ENCODE measurements around the gene MAD1L1.

MAD1L1 gene

DNA sequence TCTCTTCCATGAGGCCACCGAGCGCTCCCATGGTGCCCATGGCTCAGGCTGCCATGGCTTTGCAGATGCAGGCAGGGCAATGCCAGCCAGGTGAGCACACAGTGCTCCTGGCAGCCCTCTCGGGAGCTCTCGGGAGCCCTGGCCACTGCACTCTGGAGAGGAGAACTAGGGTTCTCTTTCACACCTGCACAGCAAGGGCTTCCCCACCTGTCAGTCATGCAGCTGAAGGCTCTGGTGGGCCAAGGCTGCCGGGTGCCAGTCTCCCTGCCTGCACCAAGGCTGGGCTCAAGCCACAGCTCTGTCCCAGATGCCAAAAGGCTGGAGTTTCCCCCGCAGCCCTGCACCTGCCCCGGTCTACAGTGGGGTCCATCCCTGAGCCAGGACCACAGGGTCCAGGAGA, 41.9 kb upstream of the MAD1L1 start:
- TF ChIP-seq TOX (CRISPR knock-in tag; IDR thresholded peaks at IDR 0.05; ENCODE audit: borderline replicate concordance) (no peak), PPARA (CRISPR knock-in tag; IDR thresholded peaks at IDR 0.05; ENCODE audit: borderline replicate concordance) (no peak), OSR1 (CRISPR knock-in tag; IDR thresholded peaks at IDR 0.05) (no peak), ZFP30 (CRISPR knock-in tag; IDR thresholded peaks at IDR 0.05) (no peak), RARB (CRISPR knock-in tag; IDR thresholded peaks at IDR 0.05) (no peak), ESRRG (CRISPR knock-in tag; IDR thresholded peaks at IDR 0.05) (no peak), ZFP3 (CRISPR knock-in tag; IDR thresholded peaks at IDR 0.05) (no peak), SNAI2 (CRISPR knock-in tag; IDR thresholded peaks at IDR 0.05) (no peak), ZNF70 (CRISPR knock-in tag; IDR thresholded peaks at IDR 0.05) (no peak), ISL1 (CRISPR knock-in tag; IDR thresholded peaks at IDR 0.05) (no peak), ZNF565 (CRISPR knock-in tag; conservative IDR thresholded peaks at IDR 0.05; ENCODE audit: low read depth) (no peak), ZC3H10 (CRISPR knock-in tag; IDR thresholded peaks at IDR 0.05) (no peak), TCF4 (CRISPR knock-in tag; IDR thresholded peaks at IDR 0.05; ENCODE audit: borderline replicate concordance) (no peak), CSDC2 (CRISPR knock-in tag; IDR thresholded peaks at IDR 0.05) (no peak), BACH2 (CRISPR knock-in tag; IDR thresholded peaks at IDR 0.05; ENCODE audit: borderline replicate concordance) (no peak)
- TF ChIP-seq, protein P1, sequence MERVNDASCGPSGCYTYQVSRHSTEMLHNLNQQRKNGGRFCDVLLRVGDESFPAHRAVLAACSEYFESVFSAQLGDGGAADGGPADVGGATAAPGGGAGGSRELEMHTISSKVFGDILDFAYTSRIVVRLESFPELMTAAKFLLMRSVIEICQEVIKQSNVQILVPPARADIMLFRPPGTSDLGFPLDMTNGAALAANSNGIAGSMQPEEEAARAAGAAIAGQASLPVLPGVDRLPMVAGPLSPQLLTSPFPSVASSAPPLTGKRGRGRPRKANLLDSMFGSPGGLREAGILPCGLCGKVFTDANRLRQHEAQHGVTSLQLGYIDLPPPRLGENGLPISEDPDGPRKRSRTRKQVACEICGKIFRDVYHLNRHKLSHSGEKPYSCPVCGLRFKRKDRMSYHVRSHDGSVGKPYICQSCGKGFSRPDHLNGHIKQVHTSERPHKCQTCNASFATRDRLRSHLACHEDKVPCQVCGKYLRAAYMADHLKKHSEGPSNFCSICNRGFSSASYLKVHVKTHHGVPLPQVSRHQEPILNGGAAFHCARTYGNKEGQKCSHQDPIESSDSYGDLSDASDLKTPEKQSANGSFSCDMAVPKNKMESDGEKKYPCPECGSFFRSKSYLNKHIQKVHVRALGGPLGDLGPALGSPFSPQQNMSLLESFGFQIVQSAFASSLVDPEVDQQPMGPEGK (CRISPR knock-in tag; IDR thresholded peaks at IDR 0.05; ENCODE audit: borderline replicate concordance) = no peak
- TF ChIP-seq, protein P2, sequence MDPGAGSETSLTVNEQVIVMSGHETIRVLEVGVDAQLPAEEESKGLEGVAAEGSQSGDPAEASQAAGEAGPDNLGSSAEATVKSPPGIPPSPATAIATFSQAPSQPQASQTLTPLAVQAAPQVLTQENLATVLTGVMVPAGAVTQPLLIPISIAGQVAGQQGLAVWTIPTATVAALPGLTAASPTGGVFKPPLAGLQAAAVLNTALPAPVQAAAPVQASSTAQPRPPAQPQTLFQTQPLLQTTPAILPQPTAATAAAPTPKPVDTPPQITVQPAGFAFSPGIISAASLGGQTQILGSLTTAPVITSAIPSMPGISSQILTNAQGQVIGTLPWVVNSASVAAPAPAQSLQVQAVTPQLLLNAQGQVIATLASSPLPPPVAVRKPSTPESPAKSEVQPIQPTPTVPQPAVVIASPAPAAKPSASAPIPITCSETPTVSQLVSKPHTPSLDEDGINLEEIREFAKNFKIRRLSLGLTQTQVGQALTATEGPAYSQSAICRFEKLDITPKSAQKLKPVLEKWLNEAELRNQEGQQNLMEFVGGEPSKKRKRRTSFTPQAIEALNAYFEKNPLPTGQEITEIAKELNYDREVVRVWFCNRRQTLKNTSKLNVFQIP (CRISPR knock-in tag; IDR thresholded peaks at IDR 0.05; ENCODE audit: borderline replicate concordance, low read depth) = no peak
- ATAC-seq = no peak

DNA sequence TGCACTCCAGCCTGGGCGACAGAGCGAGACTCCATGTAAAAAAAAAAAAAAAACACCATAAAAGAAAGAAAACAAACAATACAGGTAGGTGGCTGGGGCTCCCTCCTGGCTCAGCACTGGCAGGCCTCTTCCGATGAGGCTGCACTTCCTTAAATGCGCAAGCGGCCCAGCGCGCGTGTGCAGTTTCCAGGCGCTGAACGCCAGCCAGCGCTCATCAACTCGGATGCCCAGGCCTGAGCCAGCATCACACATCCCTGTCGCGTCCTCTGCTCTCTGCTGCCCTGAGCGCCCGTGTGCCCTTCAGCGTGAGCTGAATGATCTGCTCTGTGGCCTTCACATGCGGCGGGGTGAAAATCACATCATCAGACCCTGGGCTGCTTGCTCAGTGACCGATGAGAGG, 41.1 kb upstream of the MAD1L1 start:
- ATAC-seq = no peak
- TF ChIP-seq TCF4 (CRISPR knock-in tag; IDR thresholded peaks at IDR 0.05; ENCODE audit: borderline replicate concordance) = no peak
- TF ChIP-seq, protein P2 (CRISPR knock-in tag; IDR thresholded peaks at IDR 0.05; ENCODE audit: borderline replicate concordance, low read depth) = no peak
- TF ChIP-seq OSR1 (CRISPR knock-in tag; IDR thresholded peaks at IDR 0.05) = no peak
- no peak for TF ChIP-seq ZNF8 (CRISPR knock-in tag; IDR thresholded peaks at IDR 0.05)
- TF ChIP-seq ZNF565 (CRISPR knock-in tag; conservative IDR thresholded peaks at IDR 0.05; ENCODE audit: low read depth) = no peak
- no peak for TF ChIP-seq ZFP30 (CRISPR knock-in tag; IDR thresholded peaks at IDR 0.05)
- no peak for TF ChIP-seq ZC3H10 (CRISPR knock-in tag; IDR thresholded peaks at IDR 0.05)
- TF ChIP-seq BACH2 (CRISPR knock-in tag; IDR thresholded peaks at IDR 0.05; ENCODE audit: borderline replicate concordance) = no peak
- TF ChIP-seq SNAI2 (CRISPR knock-in tag; IDR thresholded peaks at IDR 0.05) = no peak

DNA sequence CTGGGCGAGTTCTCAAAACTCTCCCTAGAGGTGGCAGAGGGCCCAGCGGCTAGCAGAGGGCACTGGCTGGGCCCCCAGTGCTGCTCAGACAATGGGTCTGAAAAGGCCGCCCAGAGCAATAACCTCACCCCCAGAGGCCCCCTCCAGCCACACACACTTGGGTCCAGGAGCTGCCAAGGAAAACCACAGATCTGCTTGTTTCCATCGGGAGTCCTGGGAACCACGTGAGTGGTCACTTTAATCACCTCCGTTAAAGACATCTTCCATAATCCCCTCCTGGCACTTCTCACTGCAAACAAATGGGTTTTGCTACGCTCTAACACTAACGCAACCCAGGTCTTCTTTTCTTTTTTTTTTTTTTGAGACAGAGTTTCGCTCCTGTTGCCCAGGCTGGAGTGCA, 39.3 kb upstream of the MAD1L1 start:
- TF ChIP-seq ISL1 (CRISPR knock-in tag; IDR thresholded peaks at IDR 0.05) (no peak), ARNTL (CRISPR knock-in tag; IDR thresholded peaks at IDR 0.05; ENCODE audit: borderline replicate concordance, low read depth) (no peak), ESRRG (CRISPR knock-in tag; IDR thresholded peaks at IDR 0.05) (no peak), PPARA (CRISPR knock-in tag; IDR thresholded peaks at IDR 0.05; ENCODE audit: borderline replicate concordance) (no peak)
- TF ChIP-seq, protein P1 (CRISPR knock-in tag; IDR thresholded peaks at IDR 0.05; ENCODE audit: borderline replicate concordance) = no peak
- no peak for ATAC-seq

DNA sequence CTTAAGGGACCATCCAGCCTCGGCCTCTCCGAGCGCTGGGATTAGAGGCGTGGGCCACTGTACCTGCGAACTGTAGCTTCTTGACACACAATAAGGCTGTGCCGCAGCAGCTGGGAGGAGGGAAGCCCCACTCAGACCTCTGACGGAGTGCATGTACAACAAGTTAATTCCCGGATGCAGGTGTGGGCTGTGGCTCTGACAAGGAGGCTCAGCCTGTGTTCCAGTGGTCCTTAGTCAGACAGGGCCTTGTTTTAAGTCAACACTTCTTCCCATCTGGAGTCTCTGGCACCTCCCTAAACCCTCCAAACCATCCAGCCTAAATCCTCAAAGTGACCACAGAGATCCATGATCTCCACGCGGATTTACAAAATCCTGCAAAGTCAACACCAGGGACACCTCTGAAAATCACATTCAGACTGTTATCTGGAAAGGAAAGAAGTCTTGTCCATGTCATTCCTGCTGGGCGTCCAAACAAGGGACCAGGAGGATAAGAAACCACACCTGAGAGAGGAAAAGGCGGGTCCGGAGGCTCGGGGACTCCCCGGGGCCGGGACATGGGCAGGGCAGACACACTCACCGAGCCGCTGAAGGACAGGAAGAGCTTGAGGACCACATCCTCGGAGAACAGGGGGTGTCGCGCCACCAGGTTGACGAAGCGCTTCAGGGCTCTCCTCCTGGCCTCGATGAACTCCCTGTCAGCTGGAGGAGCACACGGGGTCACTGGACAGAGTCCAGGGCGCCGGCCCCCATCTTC, 38.7 kb upstream of the MAD1L1 start:
- no peak; the same call in 2 of the 3 replicates for ATAC-seq
- no peak for TF ChIP-seq TOX (CRISPR knock-in tag; IDR thresholded peaks at IDR 0.05; ENCODE audit: borderline replicate concordance)
- no peak for TF ChIP-seq ISL1 (CRISPR knock-in tag; IDR thresholded peaks at IDR 0.05)
- no peak for TF ChIP-seq TCF4 (CRISPR knock-in tag; IDR thresholded peaks at IDR 0.05; ENCODE audit: borderline replicate concordance)
- TF ChIP-seq, protein P1 (CRISPR knock-in tag; IDR thresholded peaks at IDR 0.05; ENCODE audit: borderline replicate concordance) = no peak
- no peak for TF ChIP-seq PPARA (CRISPR knock-in tag; IDR thresholded peaks at IDR 0.05; ENCODE audit: borderline replicate concordance)
- TF ChIP-seq BACH2 (CRISPR knock-in tag; IDR thresholded peaks at IDR 0.05; ENCODE audit: borderline replicate concordance) = no peak
- no peak for TF ChIP-seq SNAI2 (CRISPR knock-in tag; IDR thresholded peaks at IDR 0.05)
- no peak for TF ChIP-seq ZNF565 (CRISPR knock-in tag; conservative IDR thresholded peaks at IDR 0.05; ENCODE audit: low read depth)
- TF ChIP-seq ESRRG (CRISPR knock-in tag; IDR thresholded peaks at IDR 0.05) = no peak
- TF ChIP-seq, protein P3, sequence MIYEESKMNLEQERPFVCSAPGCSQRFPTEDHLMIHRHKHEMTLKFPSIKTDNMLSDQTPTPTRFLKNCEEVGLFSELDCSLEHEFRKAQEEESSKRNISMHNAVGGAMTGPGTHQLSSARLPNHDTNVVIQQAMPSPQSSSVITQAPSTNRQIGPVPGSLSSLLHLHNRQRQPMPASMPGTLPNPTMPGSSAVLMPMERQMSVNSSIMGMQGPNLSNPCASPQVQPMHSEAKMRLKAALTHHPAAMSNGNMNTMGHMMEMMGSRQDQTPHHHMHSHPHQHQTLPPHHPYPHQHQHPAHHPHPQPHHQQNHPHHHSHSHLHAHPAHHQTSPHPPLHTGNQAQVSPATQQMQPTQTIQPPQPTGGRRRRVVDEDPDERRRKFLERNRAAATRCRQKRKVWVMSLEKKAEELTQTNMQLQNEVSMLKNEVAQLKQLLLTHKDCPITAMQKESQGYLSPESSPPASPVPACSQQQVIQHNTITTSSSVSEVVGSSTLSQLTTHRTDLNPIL (CRISPR knock-in tag; IDR thresholded peaks at IDR 0.05; ENCODE audit: low read depth) = no peak
- TF ChIP-seq OSR1 (CRISPR knock-in tag; IDR thresholded peaks at IDR 0.05) = no peak
- TF ChIP-seq, protein P2 (CRISPR knock-in tag; IDR thresholded peaks at IDR 0.05; ENCODE audit: borderline replicate concordance, low read depth) = no peak

All from SK-N-SH treated with all-trans-retinoic acid at 6 μM for 48 hours (cell line).